NCI-H128 (cell line): Measurements from ENCODE around the gene SETD3.
A peak's percentile ranks its signal among the peaks of the same experiment; 100 is the strongest.

Experiments
- DNase-seq: peaks from one replicate; lab custom pipeline; 2025; ENCODE audit not compliant: unreplicated experiment; lab: John Stamatoyannopoulos, UW

Gene SETD3

GRCh38 chr14:99479906-99480869, at the start of gene SETD3:
SETD3 (minus strand) TSS chr14:99480859; CDS start chr14:99465805, 15,054 bp downstream.
- no peak for DNase-seq

DNA sequence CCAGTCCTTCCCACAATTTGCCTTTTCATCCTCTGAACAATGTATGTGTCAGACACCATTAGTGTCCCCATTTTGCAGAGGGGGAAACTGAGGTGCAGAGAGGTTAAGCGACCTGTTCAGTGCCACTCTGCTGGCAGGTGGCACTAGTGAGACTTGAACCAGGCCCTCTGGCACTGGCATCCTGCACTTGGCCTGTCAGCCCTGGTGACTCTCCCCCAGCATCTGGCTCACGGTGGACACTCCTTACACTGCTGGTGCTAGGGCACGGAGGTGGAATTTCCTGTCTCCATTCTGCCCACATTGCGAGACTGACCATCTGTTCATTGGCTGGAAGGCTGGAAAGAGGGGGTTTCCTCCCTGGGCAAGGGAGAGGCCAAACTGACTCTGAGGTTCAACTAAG, 49.2 kb upstream of the SETD3 start:
- DNase-seq, result no peak

DNA sequence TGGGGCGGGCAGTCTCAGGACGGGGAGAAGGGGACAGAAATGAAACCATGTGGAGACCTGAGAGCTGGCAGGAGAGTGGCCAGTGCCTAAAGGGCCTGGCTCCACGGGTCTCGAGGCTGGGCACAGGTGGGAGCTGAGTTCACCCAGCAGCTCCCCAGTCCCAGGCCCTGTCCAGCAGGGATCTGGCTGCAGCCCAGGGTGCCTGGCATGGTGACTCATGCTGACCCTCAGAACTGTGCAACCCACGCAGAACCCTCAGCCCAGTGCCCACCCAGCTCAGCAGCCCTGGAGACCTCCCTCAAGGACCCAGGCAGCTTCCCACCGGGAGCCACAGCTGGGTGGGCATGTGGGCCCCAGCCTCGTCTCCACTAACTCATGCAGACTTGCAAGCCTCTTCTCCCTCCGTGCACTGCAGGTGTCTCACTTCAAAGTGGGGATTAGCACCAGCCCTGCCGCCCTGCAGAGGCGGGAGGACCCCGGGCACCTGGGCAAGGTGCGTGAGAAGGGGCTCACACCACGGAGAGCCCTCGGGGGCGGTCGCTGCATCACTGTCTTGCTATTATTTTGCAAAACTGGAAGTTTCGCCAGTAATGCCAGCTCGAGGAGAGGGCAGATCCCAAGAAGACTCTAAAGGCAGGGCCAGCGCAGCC, 46.9 kb upstream of the SETD3 start:
- DNase-seq, result no peak

DNA sequence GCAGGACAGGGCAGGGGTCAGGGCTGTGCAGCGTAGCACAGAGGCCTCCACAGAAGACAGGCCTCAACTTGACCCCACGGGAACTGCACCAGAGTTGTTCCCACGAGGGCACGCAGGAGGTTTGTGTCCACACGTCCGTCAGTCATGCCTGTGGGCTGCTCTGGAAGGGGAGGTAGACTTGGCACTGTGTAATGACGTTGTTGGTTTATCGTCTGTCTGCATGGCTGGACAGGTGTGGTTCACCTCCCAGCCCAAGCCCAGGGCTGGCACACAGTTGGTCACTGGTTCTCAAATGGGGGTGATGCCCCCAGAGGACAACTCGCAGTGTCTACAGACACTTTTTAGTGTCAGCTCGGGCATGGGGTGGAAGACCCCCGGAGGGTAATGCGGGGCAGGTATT, 46.4 kb upstream of the SETD3 start:
- no peak for DNase-seq

- no peak for DNase-seq
These were observed 45.0 kb upstream of the SETD3 start for GRCh38 chr14:99525699-99526080.

DNA sequence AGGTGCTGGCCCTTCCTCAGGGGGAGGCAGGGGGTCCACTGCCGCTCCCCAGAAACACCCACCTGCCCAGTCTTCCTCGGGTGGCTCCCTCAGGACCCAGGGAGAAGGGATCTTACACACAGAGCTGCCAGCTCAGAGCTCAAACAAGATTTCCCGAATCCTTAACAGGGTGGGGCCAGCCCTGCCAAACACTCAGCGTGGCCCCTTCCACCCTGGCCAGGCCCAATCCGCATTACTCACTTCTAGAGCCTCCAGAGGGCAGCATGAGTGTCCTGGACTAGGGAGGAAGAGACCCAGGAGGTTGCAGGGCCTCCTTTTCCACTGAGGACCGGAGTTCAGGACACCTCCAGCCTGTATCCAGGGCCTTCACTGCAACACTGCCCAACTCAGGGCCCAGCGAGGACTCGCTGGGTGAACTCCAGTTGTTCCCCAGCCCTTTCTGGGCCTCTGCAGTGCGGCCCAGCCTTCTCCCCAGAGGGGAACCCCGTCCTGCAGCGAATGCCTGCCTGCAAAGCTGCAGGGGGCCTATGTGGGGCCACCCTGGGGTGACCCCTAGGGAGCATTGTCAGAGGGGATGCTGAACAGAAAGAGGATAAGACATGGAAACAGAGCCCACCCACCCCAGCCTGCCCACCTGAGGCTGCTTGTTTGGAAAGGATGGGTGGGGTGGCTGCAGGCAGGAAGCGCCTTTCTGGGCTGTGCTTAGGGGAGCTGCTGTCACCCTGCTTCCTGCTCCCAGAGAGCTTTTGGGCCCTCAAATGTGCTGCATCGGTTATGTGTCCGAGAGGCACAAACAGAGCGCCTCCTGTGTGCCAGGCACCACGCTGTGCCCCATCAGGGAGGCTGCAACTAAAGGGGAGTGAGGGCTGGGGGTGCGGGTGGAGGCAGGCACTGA, 44.4 kb upstream of the SETD3 start:
- peak; percentile 8 for DNase-seq

DNA sequence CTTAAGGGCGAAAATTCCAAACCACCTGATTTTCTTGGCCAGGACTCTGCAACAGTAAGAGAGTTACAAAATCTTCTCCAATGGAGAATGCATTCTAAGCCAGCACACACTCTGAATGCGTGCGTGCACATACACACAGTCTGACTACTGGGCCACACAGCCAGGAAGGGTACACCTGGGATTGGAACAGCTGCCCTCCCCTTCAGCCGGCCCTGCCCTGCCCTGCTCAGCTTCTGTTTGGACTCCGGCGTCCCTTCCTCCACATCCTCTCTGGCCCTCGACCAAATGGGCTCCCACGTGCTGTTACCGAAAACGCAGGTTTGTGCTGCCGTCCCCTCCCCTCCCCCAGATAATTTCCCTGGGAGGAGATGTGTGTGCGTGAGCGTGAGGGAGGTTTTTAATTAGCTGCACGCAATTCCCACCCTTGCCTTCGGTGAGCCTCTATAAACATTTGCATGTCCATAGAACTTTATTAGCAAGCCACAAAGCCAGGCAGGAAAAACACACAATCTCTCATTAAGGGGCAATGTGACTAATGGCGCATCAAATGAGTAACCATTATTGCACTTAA, 43.5 kb upstream of the SETD3 start:
- DNase-seq, result no peak

DNA sequence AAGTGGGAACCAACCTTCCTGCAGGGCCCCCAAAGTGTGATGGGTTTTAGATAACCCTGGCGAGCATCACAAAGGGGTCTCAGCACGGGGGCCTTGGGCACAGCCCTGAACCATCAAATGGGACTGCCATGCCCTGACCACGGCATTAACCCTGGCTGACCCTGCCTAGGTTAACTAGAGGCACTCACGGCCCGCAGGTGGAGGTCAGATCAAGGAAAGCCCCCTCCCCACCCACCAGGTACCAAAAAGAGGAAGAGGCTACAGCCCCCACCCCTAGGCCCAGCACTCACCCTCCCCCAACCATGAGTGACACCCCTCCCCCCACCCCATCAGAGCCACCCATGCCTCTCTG, 43.0 kb upstream of the SETD3 start:
- no peak for DNase-seq

- no peak for DNase-seq
These were observed 42.5 kb upstream of the SETD3 start for GRCh38 chr14:99522934-99523703.

DNA sequence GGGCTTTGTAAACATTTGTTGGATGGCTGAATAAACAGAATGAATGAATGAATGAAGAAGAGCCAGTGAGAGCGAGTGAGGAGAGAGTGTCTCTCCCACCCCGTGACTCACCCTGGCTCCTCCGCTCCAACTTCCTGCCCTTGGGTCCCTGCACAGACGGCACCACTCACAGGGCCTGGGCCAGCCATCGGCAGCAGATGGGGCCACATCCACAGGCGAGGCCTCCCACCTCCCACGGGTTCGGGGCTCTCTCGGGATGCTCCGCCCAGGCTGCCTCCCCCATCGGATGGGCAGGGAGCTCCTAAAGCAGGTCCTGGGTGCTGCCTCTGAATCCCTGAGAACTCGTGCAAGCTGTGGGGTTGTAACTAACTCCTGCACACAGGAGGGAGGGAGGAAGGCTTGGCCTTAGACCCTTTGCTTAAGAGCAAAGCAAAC, 41.8 kb upstream of the SETD3 start:
- DNase-seq, result no peak

DNA sequence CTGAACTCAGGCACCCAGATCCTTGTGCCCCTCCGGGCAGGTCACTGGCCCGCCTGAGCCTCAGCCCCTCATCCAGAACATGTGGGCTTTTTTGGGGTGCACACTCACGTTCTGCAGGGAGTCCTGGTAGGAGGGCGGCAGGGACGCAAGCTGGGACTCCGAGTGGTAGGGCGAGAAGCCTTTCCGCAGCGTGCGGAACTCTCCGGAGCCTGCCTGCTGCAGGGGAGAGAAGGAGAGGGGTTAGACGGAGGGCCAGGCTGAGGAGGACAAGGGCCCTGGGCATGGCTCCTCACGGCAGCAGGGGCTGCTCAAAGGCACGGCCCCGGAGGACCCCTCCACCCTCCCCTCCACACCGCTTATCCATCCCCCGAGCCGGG, 41.4 kb upstream of the SETD3 start:
- DNase-seq, result no peak

GRCh38 chr14:99521176-99522024, 40.7 kb upstream of the SETD3 start:
- DNase-seq, result no peak

DNA sequence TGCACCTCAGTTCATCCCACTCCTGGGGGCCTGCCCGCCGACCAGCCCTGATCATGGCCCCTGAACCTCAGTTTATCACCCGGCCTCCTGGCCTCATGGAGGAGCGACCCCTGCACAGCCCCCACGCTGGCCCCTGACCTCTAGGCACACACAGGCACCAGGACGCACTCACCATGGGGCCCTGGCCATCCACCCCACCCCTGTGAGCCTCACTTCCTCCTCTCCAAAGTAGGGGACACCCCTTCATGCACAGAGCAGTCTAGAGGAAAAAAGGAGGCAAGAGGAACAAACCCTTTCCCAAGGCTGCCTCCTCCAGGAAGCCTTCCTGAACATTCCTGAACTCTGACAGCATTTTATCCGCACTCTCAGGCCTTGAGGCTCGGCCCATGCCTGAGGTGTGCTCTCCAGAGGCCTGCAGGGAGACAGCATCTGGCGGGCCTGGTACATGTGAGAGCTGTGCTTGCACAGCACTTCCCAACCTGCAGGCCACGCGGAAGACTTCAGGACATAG, 40.0 kb upstream of the SETD3 start:
- DNase-seq, result no peak

GRCh38 chr14:99519931-99520421, 39.3 kb upstream of the SETD3 start:
- no peak for DNase-seq

GRCh38 chr14:99519347-99519881, 38.8 kb upstream of the SETD3 start:
- DNase-seq, result no peak

GRCh38 chr14:99518441-99519346, 38.0 kb upstream of the SETD3 start:
- peak; percentile 32 for DNase-seq

- DNase-seq, result no peak
These were observed 37.2 kb upstream of the SETD3 start for GRCh38 chr14:99517643-99518381.
